PC-9 (cell line): ENCODE data around the gene ZNRF4.

Experiments
- CTCF ChIP-seq: fragments of 200-600 bp; sonication (generic); conservative IDR thresholded peaks from 2 replicates; pipeline ENCODE4 v1.6.1; 2017; ENCODE audit warnings: mixed run types, antibody characterized with exemption, mild to moderate bottlenecking, moderate library complexity
- EZH2 ChIP-seq: fragments of 200-600 bp; sonication (generic); IDR thresholded peaks from 2 replicates; pipeline ENCODE4 v1.8.0; 2017; ENCODE audit warnings: antibody characterized with exemption, low read depth

DNA sequence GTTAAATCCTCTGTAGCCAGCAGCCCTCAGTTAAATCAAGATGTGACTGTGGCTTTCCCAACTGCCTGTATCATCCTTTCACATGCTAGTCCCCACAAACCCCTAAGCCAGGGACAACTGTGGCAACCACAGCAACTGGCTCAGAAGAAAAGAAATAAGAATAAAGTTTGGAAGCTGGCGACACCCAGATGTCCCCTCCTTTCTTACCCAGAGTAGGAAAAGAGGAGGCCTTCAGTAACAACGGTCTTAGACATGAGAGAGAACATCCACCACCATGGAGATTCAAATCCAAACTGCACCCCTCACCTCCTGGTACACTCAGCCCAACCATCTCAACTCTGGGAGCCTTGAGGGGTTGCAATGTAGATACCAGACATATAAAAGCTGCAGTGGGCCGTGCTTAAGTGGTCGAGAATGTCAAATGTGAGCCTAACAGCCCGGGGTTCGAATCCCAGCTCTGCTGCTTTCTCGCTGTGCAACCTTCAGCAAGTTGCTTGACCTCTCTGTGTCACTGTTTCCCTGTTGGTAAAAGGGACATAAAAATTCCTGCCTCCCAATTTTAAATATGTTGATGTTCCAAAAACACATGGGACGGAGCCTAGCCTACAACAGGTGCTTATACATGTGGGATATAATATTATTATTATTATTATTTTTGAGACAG, 23.8 kb downstream of the ZNRF4 start:
- TF ChIP-seq CTCF (no peak), EZH2 (no peak)
